GM19351 (cell line): ENCODE data around the gene ASB10.
A peak's percentile ranks its signal among the peaks of the same experiment; 100 is the strongest.

Experiments
- ATAC-seq: cut with Tn5 transposase; IDR thresholded peaks from one replicate; pipeline ENCODE4 v1.9.1; 2021; ENCODE audit warnings: mild to moderate bottlenecking, moderate library complexity; ENCODE audit not compliant: unreplicated experiment

The ASB10 gene

DNA sequence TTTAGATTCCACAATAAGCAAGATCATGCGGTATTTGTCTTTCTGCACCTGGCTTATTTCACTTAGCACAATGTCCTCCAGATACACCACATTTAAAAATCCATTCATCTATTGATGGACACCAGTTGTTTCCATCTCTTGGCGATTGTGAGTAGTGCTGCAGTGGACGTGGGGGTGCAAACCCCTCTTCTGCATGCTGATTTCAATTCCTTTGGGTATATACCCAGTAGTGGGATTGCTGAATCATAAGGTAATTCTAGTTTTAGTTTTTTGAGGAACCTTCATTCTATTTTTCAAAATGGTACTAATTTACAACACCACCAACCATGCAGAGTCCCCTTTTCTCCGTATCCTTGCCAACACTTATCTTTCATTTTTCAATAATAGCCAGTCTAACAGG, 2.0 kb upstream of the ASB10 start:
- ATAC-seq: no peak

DNA sequence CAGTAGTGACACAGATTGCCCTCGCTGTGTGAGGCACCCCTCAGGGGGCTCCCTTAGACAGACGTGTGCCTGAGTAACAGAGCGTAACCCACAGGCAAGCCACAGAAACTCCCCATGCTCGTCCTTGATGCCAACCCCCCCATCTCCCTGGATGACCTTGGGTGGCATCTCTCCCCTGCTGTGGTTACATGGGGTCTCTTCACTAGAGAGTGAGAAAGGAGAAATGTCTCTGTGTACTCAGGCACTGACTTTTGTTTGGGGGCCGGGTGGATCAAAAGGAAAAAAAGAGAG, 1.1 kb upstream of the ASB10 start:
- no peak for ATAC-seq

DNA sequence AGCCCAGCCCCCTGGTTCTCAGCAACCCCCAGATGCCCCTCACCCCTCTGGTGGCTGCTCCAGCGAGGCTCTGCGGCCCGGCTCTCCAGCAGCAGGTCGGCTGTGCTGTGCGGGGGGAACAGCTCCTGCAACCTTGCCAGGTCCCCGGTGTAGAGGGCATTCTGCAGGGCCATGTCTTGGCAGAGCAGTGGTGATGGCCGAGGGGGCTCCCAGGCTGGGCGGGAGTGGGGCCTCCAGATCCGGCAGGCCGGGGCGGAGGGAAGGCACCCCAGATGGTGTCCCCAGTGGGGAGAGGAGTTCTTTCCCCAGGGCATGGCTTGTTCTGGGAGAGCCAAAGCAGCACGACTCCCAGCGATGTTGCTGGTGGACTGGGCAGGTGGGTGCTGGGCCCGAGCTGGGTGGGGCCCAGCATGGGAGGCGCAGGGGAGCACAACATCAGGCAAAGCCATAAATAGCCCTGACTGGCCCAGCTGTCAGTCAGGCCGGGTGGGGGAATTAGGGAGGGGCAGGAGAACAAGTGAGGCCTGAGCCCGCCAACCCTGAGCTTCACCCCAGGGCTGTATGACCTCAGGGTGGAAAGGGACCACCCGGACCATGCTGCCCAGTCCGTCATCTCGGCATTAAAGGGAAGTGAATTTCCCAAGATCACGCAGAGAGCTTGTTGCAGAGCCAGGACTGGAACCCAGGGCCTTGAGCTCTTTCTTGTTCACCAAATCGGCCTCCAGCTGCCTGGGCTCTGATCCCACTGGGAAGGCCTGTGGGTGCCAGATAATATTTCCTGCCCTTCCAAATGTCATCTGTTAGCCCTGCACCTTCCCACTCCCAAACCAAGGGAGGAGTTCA, 580 bp upstream of the ASB10 start:
- no peak for ATAC-seq

DNA sequence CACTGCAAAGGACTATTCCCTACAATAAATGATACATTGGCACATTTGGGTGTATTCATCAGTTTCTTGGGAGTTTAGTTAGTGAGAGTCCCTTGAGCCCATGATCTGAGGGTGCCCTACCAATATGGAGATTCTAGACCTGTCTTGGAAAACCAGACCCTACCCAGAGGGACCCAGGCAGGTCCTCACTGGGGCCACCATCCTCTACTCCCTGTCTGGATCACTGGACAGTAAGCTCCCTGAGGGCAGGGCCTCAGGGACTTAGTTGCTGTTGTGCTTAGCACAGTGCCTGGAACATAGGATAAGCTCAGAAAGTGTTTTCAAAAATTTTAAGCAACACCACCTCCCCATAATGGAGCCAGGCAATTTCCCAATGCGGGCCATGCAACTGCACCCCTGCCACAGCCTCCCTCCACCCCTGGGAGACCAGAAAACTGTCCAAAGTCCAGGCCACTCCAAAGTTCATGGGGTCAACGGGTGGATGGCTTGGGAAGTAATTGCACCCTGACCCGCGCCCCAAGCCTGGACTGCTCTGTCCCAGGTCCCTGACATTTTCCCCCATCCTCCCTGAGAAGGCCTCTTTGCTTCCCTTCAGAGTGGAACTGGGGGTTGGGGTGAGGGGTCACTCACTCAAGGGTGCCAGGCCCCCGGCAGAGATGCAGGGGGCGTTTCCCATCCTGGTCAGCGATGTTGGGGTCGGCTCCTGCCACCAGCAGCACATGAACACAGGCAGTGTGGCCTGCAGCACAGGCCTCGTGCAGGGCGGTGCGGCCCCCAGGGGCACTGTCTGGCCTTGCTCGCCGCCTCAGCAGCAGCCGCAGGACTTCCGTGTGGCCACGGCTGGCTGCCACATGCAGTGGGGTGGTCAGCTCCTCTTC, 1.0 kb downstream of the ASB10 start:
- no peak for ATAC-seq

DNA sequence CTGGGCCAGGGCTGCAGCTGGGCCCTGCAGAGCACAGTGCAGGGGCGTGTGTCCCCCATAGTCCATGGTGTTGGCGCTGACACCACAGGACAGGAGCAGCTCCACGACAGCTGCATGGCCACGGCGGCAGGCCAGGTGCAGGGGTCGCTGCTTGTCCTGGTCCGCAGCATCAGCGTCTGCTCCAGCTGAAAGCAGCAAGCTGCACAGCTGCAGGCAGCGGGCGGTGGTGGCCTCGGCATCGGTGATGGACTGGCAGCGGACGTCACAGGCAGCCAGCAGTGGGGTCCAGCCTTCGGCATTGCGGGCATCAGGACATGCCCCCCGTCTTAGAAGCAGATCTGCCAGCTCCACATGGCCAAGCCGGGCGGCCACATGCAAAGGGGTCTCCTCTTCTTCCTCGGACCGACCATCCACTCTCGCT, 6.0 kb downstream of the ASB10 start:
- ATAC-seq: no peak

DNA sequence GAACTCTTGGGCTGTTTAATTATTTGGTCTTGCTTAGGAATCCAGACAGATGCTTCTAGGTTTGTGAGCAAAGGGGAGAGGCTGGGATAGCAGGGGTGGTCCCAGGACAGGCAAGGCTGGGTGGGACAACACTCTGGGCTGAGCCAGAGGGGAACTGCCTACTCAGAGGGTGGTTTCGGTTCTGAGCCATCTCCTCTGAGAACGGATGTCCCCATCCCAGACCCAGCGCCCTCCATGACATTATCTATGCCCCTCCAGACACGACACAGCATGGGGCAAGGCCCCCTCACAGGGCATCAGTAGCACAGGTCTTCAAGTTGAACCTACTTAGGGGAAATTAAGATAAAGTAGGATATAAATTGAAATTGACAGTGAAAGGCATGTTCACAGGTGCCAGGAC, 7.1 kb downstream of the ASB10 start:
- no peak for ATAC-seq

DNA sequence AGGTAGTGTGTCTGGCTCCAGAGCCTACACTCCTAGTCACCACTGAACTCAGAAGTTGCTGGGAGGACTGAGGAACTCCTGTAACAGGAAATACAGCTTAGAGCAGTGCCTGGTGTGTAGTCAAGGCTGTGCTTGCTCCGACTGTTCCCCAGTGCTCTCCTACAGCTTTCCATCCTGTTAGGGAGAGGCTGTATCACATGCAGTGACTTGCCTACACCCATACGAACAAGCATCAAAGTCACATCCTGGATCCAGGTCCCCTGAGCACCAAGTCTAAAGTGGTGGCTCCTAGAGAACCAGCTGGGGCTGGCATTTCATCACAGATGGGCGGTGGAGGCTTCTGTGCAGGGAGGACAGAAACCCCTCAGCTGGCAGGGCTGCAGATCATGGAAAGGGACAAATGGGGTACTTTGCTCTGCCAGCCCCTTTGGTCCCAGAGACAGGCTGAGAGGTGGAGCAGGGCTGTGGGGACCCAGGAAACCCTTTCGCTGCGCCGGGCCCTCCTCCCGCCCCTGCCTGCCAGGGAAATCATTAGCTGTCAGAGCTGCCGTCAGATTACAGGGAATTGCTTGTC, 7.7 kb downstream of the ASB10 start:
- no peak for ATAC-seq

DNA sequence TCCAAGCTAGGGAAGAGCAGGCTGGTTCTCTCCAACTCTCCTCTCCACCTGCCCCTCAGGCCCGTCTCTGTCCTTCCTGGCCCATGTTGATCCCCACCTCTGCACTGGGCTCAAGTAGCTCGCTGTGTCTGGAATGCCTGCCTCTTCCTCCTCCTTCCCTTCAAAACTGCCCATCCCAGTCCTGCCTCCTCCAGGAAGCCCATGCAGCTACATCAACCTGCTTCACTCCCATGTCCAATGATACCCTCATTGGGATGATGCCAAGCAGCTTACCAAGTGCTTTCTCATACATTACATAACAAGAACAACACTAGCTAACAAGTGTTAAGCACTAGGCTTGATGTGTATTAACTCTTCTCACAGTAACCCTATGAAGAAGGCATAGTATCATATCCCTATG, 8.2 kb downstream of the ASB10 start:
- ATAC-seq: no peak

DNA sequence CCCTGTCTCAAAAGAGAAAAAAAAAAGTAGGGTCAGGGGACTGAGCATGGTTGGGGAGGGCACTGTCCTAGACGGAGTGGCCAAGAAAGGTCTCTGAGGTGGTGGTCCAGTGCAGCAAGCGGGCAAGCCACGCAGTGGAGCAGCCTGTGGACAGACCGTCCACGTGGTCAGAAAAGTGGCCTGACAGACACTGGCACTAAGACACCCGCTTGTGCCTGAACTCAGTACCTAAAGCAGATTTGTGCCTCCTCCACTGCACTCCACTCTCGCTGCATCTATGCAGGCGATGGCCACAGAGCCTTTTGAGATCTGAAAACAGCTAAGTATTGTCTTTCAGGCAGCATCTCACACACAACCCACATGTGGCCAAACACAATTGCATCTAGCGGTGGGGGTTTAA, 8.8 kb downstream of the ASB10 start:
- no peak for ATAC-seq

DNA sequence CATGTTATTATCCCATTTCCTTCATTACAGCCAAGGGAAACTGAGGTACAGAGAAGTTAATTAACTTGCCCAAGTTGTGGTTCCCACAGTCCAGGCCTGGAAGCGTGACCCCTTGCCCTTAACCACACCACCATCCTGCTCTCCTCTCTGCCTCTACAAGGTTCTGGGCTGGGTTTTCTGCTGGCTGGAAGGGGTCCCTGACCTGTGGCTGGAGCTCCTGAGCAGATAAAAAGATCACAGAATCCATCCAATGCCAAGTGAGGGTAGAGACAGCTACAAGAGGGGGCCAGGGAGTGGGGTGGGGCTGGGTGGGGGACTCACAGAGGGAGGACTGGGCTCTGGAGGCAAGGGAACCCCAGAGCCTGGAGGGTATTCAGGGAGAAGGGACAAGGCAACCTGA, 9.7 kb downstream of the ASB10 start:
- ATAC-seq: no peak

DNA sequence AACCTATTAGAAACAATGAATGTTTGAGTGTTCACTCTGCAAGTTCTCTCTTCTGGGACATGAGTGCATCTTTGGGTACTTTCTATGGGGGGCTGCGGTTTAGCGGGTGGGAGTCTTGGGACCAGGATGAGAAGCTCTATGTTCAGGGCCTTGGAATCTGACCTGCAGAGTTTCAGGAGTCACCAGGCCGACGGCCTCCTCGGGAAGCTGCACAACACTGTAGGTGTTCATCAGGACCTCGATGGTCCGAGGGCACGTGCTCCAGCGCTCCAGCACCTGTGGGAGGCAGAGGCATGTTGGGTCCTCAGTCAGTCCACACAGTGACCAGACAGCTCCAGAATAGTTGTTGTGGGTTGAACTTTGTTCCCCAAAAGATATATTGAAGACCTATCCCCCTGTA, 10.6 kb downstream of the ASB10 start:
- ATAC-seq: no peak

DNA sequence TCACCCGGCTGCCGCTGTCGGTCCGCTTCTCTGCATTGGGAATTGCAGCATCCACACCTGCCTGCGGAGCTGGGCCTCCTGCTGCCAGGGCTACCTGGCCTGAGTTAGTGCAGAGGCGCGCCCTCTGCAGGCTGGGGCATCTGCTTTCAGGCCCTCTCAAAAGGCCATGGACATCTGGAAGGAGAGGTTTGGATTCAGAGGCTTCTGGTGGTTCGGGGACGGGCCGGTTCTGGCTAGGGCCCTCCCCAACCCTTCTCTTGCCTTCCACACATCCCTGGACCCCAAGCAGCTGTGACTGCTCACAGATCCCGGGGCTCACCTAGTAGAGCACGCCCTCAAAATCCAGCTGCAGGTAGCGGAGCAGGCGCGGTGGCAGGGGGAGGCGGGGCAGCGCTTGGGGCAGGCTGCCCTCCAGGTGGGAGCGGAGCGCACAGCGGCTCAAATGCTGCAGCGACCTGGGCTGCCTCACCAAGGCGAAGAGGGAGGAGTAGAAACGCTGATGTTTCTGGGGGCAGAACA, 11.2 kb downstream of the ASB10 start:
- ATAC-seq: no peak

DNA sequence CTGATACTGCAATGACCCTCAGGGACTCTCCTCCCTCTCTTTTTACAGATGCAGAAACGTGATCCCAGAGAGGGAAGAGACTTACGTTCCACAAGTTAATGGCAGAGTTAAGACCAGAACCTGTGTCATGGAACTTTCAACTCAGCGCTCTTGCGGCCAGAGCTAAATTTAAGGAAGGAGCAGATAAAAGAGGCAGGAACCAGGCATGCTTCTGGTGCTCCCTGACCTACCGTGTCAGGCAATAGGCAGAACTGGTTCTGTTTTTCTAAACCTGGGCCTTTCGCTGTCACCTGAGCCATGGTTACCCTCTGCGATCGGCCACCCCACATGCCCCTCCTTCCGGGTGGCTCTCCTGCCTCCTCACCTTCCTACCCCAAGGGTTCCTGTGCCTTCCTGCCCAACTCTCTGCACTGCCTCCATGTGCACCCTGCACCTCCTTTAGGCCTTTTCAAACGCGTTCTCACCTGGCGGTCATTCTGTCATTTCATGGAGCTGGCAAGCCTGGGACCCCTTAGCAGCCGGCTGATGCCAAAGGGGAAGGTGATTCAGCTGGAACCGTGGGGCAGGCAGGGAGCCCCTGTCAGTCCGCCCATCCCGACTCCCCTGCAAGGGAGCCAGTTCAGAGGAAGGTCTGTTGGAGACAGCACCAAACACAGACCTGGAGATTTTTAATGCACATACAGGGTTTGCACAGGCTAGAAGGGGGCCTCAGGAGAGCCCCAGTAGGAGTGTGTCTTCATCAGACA, 11.8 kb downstream of the ASB10 start:
- ATAC-seq: no peak

DNA sequence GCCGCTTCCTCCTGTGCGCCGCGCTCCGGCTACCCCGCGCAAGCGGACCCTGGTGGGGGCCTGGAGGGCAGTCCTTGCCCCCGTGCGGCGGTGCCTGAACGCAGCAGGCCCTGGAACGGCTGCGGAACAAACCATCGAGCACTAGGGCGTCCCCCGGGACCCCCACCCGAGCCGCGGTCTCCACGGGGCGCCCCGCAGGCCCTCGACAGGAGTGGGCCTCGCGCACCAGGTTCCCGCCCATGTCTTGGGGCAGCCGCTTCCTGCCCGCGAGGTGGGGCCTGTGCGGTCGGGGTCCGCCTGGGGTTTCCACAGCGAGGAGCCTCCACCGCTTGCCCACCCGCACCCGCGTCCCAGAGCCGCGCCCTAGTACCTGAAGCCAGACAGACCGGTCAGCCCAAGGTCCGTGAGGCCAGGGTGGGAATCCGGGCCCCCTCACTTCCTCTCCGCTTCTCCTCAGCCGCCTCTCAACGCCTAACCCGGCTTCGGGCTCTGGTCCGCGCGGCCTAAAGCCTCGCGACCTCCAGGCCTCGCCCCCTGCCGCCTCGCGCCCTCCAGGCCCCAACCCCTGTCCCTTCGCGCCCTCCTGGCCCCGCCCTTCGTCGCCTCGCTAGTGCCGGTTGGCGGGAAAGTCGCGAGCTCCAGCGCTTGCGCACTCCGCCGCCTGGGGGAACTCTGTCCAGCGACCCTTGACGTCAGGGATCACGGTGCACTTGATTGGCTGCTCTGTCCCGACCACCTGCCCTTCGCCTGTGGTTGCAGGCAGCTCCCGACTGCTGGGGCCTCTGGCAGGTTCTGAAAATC, 12.6 kb downstream of the ASB10 start:
- no peak for ATAC-seq

DNA sequence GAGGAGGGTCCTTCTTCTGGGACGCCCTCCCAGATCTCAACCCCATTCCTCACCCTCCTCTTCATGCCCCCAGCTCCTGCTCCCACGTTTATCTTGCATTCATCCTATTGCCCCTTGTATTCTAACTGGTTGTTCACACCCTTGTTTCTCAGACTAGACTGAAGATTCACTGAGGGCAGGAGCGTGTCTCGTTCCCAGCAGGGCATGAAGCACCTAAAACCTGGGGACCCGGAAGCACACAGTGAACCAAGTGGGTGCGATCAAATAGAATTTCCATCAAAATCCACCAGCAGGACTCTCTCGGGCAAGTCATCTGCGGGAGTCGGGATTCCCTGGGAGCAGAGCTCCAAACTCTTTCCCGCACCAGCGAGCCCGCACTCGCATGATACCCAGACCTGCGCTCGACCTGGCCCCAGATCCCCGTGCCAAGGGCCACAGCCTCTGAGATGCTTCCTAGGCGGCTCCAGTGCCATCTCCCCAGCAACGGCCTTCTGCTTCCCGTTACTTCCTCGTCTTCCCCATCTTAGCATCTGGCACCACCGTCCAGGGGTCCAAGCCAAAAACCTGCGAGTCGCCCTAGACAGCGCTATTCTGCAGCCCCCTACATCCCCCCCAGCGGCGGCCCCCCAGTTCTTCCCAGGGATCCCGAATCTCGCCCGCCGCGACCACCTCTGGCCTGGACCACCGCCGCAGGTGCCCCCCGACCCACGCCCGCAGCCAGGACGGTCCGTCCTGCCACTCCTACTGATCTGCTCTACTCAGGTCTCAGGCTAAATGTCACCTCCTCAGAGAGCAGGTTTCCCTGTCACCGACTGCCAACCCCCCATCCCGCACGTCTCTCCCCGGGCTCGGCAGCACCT, 13.4 kb downstream of the ASB10 start:
- ATAC-seq: no peak

DNA sequence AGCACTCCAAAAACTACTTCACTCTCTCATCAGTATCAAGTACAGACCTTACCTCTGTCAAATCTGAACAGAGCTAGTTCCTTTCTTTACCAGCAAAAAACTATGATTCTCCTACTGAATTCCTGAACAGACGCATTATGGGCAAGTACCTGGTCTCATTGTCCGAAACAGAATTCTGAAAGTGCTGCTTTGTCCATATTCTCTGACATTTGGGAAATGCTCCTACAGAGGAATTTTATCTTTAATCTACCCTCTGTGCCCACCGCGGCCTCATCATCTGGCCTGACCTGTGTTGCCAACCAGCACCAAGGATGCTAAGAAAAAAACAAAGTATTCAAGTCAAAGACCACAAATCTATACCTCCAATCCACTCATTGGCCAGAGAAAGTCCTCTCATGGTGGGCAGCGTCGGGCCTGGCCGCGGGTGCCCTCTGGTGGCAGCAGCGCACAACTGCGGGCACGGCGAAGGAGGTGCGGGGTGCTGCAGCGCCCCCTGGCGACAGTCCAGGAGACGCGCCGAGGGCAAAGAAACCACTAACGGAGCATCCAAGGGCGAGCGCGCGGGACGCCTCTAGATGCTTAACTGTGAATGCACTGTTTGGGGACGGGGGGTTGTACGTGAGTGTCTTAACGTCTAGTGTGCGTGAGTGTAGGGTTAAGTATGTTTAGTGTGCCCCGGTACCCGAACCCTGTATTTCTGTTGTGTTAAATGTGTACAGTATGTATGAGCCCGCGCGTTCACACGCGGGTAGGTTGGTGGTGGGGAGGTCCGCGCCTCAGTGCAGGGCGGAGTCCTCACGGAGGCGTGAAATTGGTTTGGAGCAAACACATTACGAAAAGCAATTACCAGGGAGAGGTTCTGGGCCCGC, 14.5 kb downstream of the ASB10 start:
- ATAC-seq: peak; percentile 66

DNA sequence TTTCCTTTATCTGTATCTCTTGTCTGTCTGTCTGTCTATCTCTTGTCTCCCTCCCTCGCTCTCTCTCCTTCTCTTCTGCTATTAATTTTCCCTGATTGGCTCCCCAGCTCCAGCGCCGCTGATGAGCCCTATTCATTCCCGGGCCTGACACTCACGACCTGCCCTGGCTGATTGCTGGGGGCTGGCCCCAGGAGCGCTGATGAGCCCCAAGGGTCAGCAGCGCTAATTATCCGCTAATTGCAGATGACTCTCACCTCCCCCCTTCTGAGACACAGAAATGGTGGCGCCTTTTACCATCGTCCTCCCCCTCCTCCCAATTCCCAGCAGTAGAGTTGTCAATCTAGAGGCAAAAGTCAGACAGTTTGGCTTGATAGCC, 18.3 kb downstream of the ASB10 start:
- no peak for ATAC-seq

DNA sequence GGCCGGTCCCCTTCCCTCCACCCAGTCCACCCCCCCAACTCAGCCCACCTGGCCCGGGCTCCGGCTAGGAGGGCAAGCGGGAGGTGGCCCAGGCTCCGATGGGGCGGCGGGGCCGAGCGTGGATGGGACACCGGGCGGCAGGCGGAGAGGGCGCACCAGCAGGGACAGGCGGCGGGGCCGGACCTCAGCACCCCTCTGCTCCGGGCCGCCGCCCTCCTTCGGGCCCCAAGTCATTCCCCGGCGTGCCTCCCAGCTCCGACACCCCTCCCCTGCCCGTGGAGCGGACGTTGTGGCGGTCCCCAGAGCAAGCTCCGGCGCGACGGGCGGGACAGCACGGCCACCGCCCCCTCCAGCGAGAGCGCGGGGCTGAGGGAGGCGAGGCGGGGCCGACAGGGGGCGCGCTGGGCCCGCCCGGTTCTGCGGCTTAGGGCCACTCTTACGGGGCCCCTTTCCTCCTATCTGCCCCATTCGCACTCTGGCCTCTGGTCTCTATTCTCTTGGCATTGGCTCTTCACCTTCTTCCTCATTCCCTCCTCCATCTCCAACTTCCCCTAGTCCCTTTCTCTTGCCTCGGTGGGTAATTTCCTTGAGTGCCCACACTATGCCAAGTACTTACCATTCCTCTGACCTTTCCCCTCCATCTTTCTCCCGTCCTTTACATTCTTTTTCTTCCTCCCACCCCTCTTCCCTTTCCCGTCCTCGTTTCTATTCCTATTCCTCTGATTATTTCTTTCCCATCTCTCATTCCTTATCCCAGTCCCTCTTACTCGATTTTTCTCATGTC, 18.9 kb downstream of the ASB10 start:
- ATAC-seq: peak; percentile 66
